ENCODE results near the gene SORCS2. TPM values are rescaled to one million over a fixed set of nuclear protein-coding genes. Genes with fewer than 3 reads are reported as not detected.

SORCS2 gene
- total and polyA plus RNA-seq, 2 donors = 2.2 to 2.7 TPM

- WGBS = 86% methylated on average over 22 of the region's 22 CpGs
- no peaks in the 10 kb centered on the region for H3K4me1 ChIP-seq (ENCODE audit: control insufficient read depth in 2 of 2, insufficient read depth in 2 of 2, low read length in 2 of 2)
- no peaks in the 10 kb centered on the region for H3K9me3 ChIP-seq (ENCODE audit: control insufficient read depth in 2 of 2, insufficient read depth in 1 of 2, low read length in 1 of 2)
- peaks cover 0 to 8% of the 10 kb centered on the region in 2 donors for H3K27me3 ChIP-seq (ENCODE audit: control insufficient read depth in 2 of 2, insufficient read depth in 1 of 2, low read length in 1 of 2)
- no peak for DNase-seq (ENCODE audit: low read depth in 6 of 9, low spot score in 9 of 9)
- H3K36me3 ChIP-seq (ENCODE audit: control insufficient read depth in 2 of 2, insufficient read depth in 2 of 2, low read length in 1 of 2) = no peaks in the 10 kb centered on the region
- no peak overlapping the region for H3K4me3 ChIP-seq (ENCODE audit: low read length in 2 of 2)
- no peak overlapping the region for H3K27ac ChIP-seq (ENCODE audit: low read depth in 1 of 2, low read length in 1 of 2)
Measured at GRCh38 chr4:7726665-7727413, 534.5 kb downstream of the SORCS2 start.

- Histone ChIP-seq H3K4me3 (ENCODE audit: low read length in 2 of 2) (no peak overlapping the region), H3K36me3 (ENCODE audit: control insufficient read depth in 2 of 2, insufficient read depth in 2 of 2, low read length in 1 of 2) (no peaks in the 10 kb centered on the region), H3K27me3 (ENCODE audit: control insufficient read depth in 2 of 2, insufficient read depth in 1 of 2, low read length in 1 of 2) (peaks cover 0 to 4% of the 10 kb centered on the region in 2 donors), H3K27ac (ENCODE audit: low read depth in 1 of 2, low read length in 1 of 2) (no peak overlapping the region), H3K4me1 (ENCODE audit: control insufficient read depth in 2 of 2, insufficient read depth in 2 of 2, low read length in 2 of 2) (no peaks in the 10 kb centered on the region), H3K9me3 (ENCODE audit: control insufficient read depth in 2 of 2, insufficient read depth in 1 of 2, low read length in 1 of 2) (no peaks in the 10 kb centered on the region)
- no peak for DNase-seq (ENCODE audit: low read depth in 6 of 9, low spot score in 9 of 9)
- WGBS = 95% methylated on average over 1 of the region's 1 CpG
Measured at GRCh38 chr4:7727749-7728148, 535.4 kb downstream of the SORCS2 start.

GRCh38 chr4:7731437-7731836 lies 539.1 kb downstream of the SORCS2 start:
- no peaks in the 10 kb centered on the region for H3K4me1 ChIP-seq (ENCODE audit: control insufficient read depth in 2 of 2, insufficient read depth in 2 of 2, low read length in 2 of 2)
- DNase-seq (ENCODE audit: low read depth in 6 of 9, low spot score in 9 of 9) = no peak
- WGBS = 93% methylated on average over 4 of the region's 4 CpGs

GRCh38 chr4:7732263-7732662 lies 539.9 kb downstream of the SORCS2 start:
- H3K4me1 ChIP-seq (ENCODE audit: control insufficient read depth in 2 of 2, insufficient read depth in 2 of 2, low read length in 2 of 2) = no peaks in the 10 kb centered on the region
- no peaks in the 10 kb centered on the region for H3K9me3 ChIP-seq (ENCODE audit: control insufficient read depth in 2 of 2, insufficient read depth in 1 of 2, low read length in 1 of 2)
- peaks cover 0 to 2% of the 10 kb centered on the region in 2 donors for H3K27me3 ChIP-seq (ENCODE audit: control insufficient read depth in 2 of 2, insufficient read depth in 1 of 2, low read length in 1 of 2)
- 92% methylated on average over 9 of the region's 9 CpGs for WGBS
- H3K27ac ChIP-seq (ENCODE audit: low read depth in 1 of 2, low read length in 1 of 2) = no peak overlapping the region
- DNase-seq (ENCODE audit: low read depth in 6 of 9, low spot score in 9 of 9) = no peak
- no peak overlapping the region for H3K4me3 ChIP-seq (ENCODE audit: low read length in 2 of 2)
- no peaks in the 10 kb centered on the region for H3K36me3 ChIP-seq (ENCODE audit: control insufficient read depth in 2 of 2, insufficient read depth in 2 of 2, low read length in 1 of 2)

More at GRCh38 chr4:7731437-7731836, 539.1 kb downstream of the SORCS2 start:
- no peaks in the 10 kb centered on the region for H3K36me3 ChIP-seq (ENCODE audit: control insufficient read depth in 2 of 2, insufficient read depth in 2 of 2, low read length in 1 of 2)
- H3K27ac ChIP-seq (ENCODE audit: low read depth in 1 of 2, low read length in 1 of 2) = no peak overlapping the region
- H3K9me3 ChIP-seq (ENCODE audit: control insufficient read depth in 2 of 2, insufficient read depth in 1 of 2, low read length in 1 of 2) = no peaks in the 10 kb centered on the region
- peaks cover 0 to 2% of the 10 kb centered on the region in 2 donors for H3K27me3 ChIP-seq (ENCODE audit: control insufficient read depth in 2 of 2, insufficient read depth in 1 of 2, low read length in 1 of 2)
- H3K4me3 ChIP-seq (ENCODE audit: low read length in 2 of 2) = no peak overlapping the region

GRCh38 chr4:7733201-7733600 lies 540.9 kb downstream of the SORCS2 start:
- DNase-seq (ENCODE audit: low read depth in 6 of 9, low spot score in 9 of 9) = no peak
- WGBS = 89% methylated on average over 17 of the region's 17 CpGs

GRCh38 chr4:7733801-7734650 lies 541.7 kb downstream of the SORCS2 start:
- H3K27me3 ChIP-seq (ENCODE audit: control insufficient read depth in 2 of 2, insufficient read depth in 1 of 2, low read length in 1 of 2) = peaks cover 0 to 2% of the 10 kb centered on the region in 2 donors
- H3K4me3 ChIP-seq (ENCODE audit: low read length in 2 of 2) = no peak overlapping the region
- no peaks in the 10 kb centered on the region for H3K36me3 ChIP-seq (ENCODE audit: control insufficient read depth in 2 of 2, insufficient read depth in 2 of 2, low read length in 1 of 2)
- H3K27ac ChIP-seq (ENCODE audit: low read depth in 1 of 2, low read length in 1 of 2) = no peak overlapping the region
- WGBS = 75% methylated on average over 26 of the region's 26 CpGs
- no peaks in the 10 kb centered on the region for H3K9me3 ChIP-seq (ENCODE audit: control insufficient read depth in 2 of 2, insufficient read depth in 1 of 2, low read length in 1 of 2)
- no peak for DNase-seq (ENCODE audit: low read depth in 6 of 9, low spot score in 9 of 9)
- no peaks in the 10 kb centered on the region for H3K4me1 ChIP-seq (ENCODE audit: control insufficient read depth in 2 of 2, insufficient read depth in 2 of 2, low read length in 2 of 2)

More at GRCh38 chr4:7733201-7733600, 540.9 kb downstream of the SORCS2 start:
- no peak overlapping the region for H3K27ac ChIP-seq (ENCODE audit: low read depth in 1 of 2, low read length in 1 of 2)
- no peaks in the 10 kb centered on the region for H3K36me3 ChIP-seq (ENCODE audit: control insufficient read depth in 2 of 2, insufficient read depth in 2 of 2, low read length in 1 of 2)
- H3K27me3 ChIP-seq (ENCODE audit: control insufficient read depth in 2 of 2, insufficient read depth in 1 of 2, low read length in 1 of 2) = peaks cover 0 to 2% of the 10 kb centered on the region in 2 donors
- no peaks in the 10 kb centered on the region for H3K4me1 ChIP-seq (ENCODE audit: control insufficient read depth in 2 of 2, insufficient read depth in 2 of 2, low read length in 2 of 2)
- no peaks in the 10 kb centered on the region for H3K9me3 ChIP-seq (ENCODE audit: control insufficient read depth in 2 of 2, insufficient read depth in 1 of 2, low read length in 1 of 2)
- no peak overlapping the region for H3K4me3 ChIP-seq (ENCODE audit: low read length in 2 of 2)

- peaks cover 0 to 2% of the 10 kb centered on the region in 2 donors for H3K27me3 ChIP-seq (ENCODE audit: control insufficient read depth in 2 of 2, insufficient read depth in 1 of 2, low read length in 1 of 2)
- no peak overlapping the region for H3K4me3 ChIP-seq (ENCODE audit: low read length in 2 of 2)
- 71% methylated on average over 20 of the region's 20 CpGs for WGBS
- DNase-seq (ENCODE audit: low read depth in 6 of 9, low spot score in 9 of 9) = no peak
- H3K36me3 ChIP-seq (ENCODE audit: control insufficient read depth in 2 of 2, insufficient read depth in 2 of 2, low read length in 1 of 2) = no peaks in the 10 kb centered on the region
- H3K27ac ChIP-seq (ENCODE audit: low read depth in 1 of 2, low read length in 1 of 2) = no peak overlapping the region
- H3K9me3 ChIP-seq (ENCODE audit: control insufficient read depth in 2 of 2, insufficient read depth in 1 of 2, low read length in 1 of 2) = no peaks in the 10 kb centered on the region
- H3K4me1 ChIP-seq (ENCODE audit: control insufficient read depth in 2 of 2, insufficient read depth in 2 of 2, low read length in 2 of 2) = no peaks in the 10 kb centered on the region
Measured at GRCh38 chr4:7734651-7735260, 542.4 kb downstream of the SORCS2 start.

GRCh38 chr4:7735395-7735794 lies 543.1 kb downstream of the SORCS2 start:
- no peak overlapping the region for H3K27ac ChIP-seq (ENCODE audit: low read depth in 1 of 2, low read length in 1 of 2)
- no peaks in the 10 kb centered on the region for H3K4me1 ChIP-seq (ENCODE audit: control insufficient read depth in 2 of 2, insufficient read depth in 2 of 2, low read length in 2 of 2)
- H3K4me3 ChIP-seq (ENCODE audit: low read length in 2 of 2) = no peak overlapping the region
- WGBS = 94% methylated on average over 5 of the region's 5 CpGs
- no peaks in the 10 kb centered on the region for H3K9me3 ChIP-seq (ENCODE audit: control insufficient read depth in 2 of 2, insufficient read depth in 1 of 2, low read length in 1 of 2)
- peaks cover 0 to 2% of the 10 kb centered on the region in 2 donors for H3K27me3 ChIP-seq (ENCODE audit: control insufficient read depth in 2 of 2, insufficient read depth in 1 of 2, low read length in 1 of 2)
- no peaks in the 10 kb centered on the region for H3K36me3 ChIP-seq (ENCODE audit: control insufficient read depth in 2 of 2, insufficient read depth in 2 of 2, low read length in 1 of 2)
- DNase-seq (ENCODE audit: low read depth in 6 of 9, low spot score in 9 of 9) = no peak

- Histone ChIP-seq H3K4me1 (ENCODE audit: control insufficient read depth in 2 of 2, insufficient read depth in 2 of 2, low read length in 2 of 2) (no peaks in the 10 kb centered on the region), H3K36me3 (ENCODE audit: control insufficient read depth in 2 of 2, insufficient read depth in 2 of 2, low read length in 1 of 2) (no peaks in the 10 kb centered on the region), H3K4me3 (ENCODE audit: low read length in 2 of 2) (no peak overlapping the region), H3K27me3 (ENCODE audit: control insufficient read depth in 2 of 2, insufficient read depth in 1 of 2, low read length in 1 of 2) (peaks cover 0 to 2% of the 10 kb centered on the region in 2 donors), H3K27ac (ENCODE audit: low read depth in 1 of 2, low read length in 1 of 2) (no peak overlapping the region), H3K9me3 (ENCODE audit: control insufficient read depth in 2 of 2, insufficient read depth in 1 of 2, low read length in 1 of 2) (no peaks in the 10 kb centered on the region)
- 88% methylated on average over 8 of the region's 8 CpGs for WGBS
- no peak for DNase-seq (ENCODE audit: low read depth in 6 of 9, low spot score in 9 of 9)
Measured at GRCh38 chr4:7735961-7736360, 543.6 kb downstream of the SORCS2 start.

Measured in thymus (tissue), 11 donors.